HEK293 (cell line): ENCODE results near the gene MLXIPL.

Experiments used
- CTCF ChIA-PET: fragments of 350-600 bp; formaldehyde crosslinking; extraction: SDS; loops from one replicate; lab custom pipeline; 2021; ENCODE audit warnings: antibody characterized with exemption; lab: Yijun Ruan, JAX
- POLR2A ChIA-PET: fragments of 300-600 bp; formaldehyde crosslinking; extraction: SDS; loops from one replicate; lab custom pipeline; 2020; ENCODE audit warnings: antibody characterized with exemption, inconsistent platforms; lab: Yijun Ruan, JAX
- H3K27ac ChIP-seq: fragments of 200-500 bp; sonication (Bioruptor generic); 2 replicates; pipeline ENCODE4 v1.5.1; 2014; ENCODE audit warnings: low read depth, low read length, control low read depth, inconsistent platforms; ENCODE audit errors: extremely low read depth
- H3K36me3 ChIP-seq, 2 experiments: fragments of 200-500 bp in 1 of 2; sonication (Bioruptor generic) in 1 of 2; 1 replicate in 1 of 2; 2 replicates in 1 of 2; pipeline ENCODE4 v1.5.1; 2014 to 2017; ENCODE audit warnings: inconsistent platforms in 2 of 2, low read length in 2 of 2; ENCODE audit not compliant: control insufficient read depth in 2 of 2, insufficient read depth in 1 of 2
- H3K4me1 ChIP-seq: fragments of 200-500 bp; sonication (Bioruptor generic); 2 replicates; pipeline ENCODE4 v1.5.1; 2014; ENCODE audit warnings: mild to moderate bottlenecking, low read length, inconsistent platforms; ENCODE audit not compliant: control insufficient read depth, insufficient read depth
- H3K4me3 ChIP-seq: 2 replicates; pipeline ENCODE4 v1.5.1; 2011; ENCODE audit warnings: low read depth, mild to moderate bottlenecking, control low read depth, low read length, moderate library complexity
- H3K9me3 ChIP-seq: fragments of 200-500 bp; sonication (Bioruptor generic); 2 replicates; pipeline ENCODE4 v1.5.1; 2014; ENCODE audit warnings: low read depth, low read length, inconsistent platforms; ENCODE audit not compliant: control insufficient read depth, insufficient read depth
- BCL11A ChIP-seq: fragments of 450-650 bp; formaldehyde crosslinking; IDR thresholded peaks from 2 replicates; pipeline ENCODE4 v1.5.1; 2016; ENCODE audit warnings: low read depth, missing biosample characterization, missing genetic modification characterization
- EGR2 ChIP-seq: fragments of 450-650 bp; formaldehyde crosslinking; IDR thresholded peaks from 2 replicates; pipeline ENCODE4 v1.5.1; 2016; ENCODE audit warnings: low read depth, missing biosample characterization, missing genetic modification characterization
- SCRT2 ChIP-seq: fragments of 450-650 bp; formaldehyde crosslinking; IDR thresholded peaks from 2 replicates; pipeline ENCODE4 v1.5.1; 2016; ENCODE audit warnings: missing biosample characterization, missing genetic modification characterization
- YY2 ChIP-seq: fragments of 450-650 bp; formaldehyde crosslinking; IDR thresholded peaks from 2 replicates; pipeline ENCODE4 v1.5.1; 2016; ENCODE audit warnings: missing biosample characterization, missing genetic modification characterization
- ZFHX2 ChIP-seq: fragments of 450-650 bp; formaldehyde crosslinking; conservative IDR thresholded peaks from 2 replicates; pipeline ENCODE4 v1.5.1; 2016; ENCODE audit warnings: missing biosample characterization, missing genetic modification characterization
- ZNF121 ChIP-seq: fragments of 450-650 bp; formaldehyde crosslinking; IDR thresholded peaks from 2 replicates; pipeline ENCODE4 v1.5.1; 2016; ENCODE audit warnings: missing biosample characterization, missing genetic modification characterization
- ZNF16 ChIP-seq: fragments of 450-650 bp; formaldehyde crosslinking; IDR thresholded peaks from 2 replicates; pipeline ENCODE4 v1.5.1; 2016; ENCODE audit warnings: low read depth, missing biosample characterization, missing genetic modification characterization
- ZNF335 ChIP-seq: fragments of 450-650 bp; formaldehyde crosslinking; conservative IDR thresholded peaks from 2 replicates; pipeline ENCODE4 v1.5.1; 2016; ENCODE audit warnings: missing biosample characterization, missing genetic modification characterization
- ZNF514 ChIP-seq: fragments of 450-650 bp; formaldehyde crosslinking; IDR thresholded peaks from 2 replicates; pipeline ENCODE4 v1.5.1; 2016; ENCODE audit warnings: missing biosample characterization, missing genetic modification characterization
- ZNF529 ChIP-seq: fragments of 450-650 bp; formaldehyde crosslinking; IDR thresholded peaks from 2 replicates; pipeline ENCODE4 v1.5.1; 2017; ENCODE audit warnings: missing genetic modification characterization, missing biosample characterization; ENCODE audit not compliant: insufficient replicate concordance
- ZNF626 ChIP-seq: fragments of 450-650 bp; sonication (Bioruptor Pico); formaldehyde crosslinking; IDR thresholded peaks from 2 replicates; pipeline ENCODE4 v1.5.1; 2018; ENCODE audit warnings: missing biosample characterization, missing genetic modification characterization, inconsistent platforms
- ZNF654 ChIP-seq: fragments of 450-650 bp; formaldehyde crosslinking; IDR thresholded peaks from 2 replicates; pipeline ENCODE4 v1.5.1; 2016; ENCODE audit warnings: low read depth, missing biosample characterization, missing genetic modification characterization
- TF ChIP-seq, protein P1 (sequence below): fragments of 450-650 bp; formaldehyde crosslinking; IDR thresholded peaks from 2 replicates; pipeline ENCODE4 v1.5.1; 2017; ENCODE audit warnings: missing biosample characterization, missing genetic modification characterization
- TF ChIP-seq, protein P2 (sequence below): fragments of 450-650 bp; formaldehyde crosslinking; IDR thresholded peaks from 2 replicates; pipeline ENCODE4 v1.5.1; 2016; ENCODE audit warnings: missing biosample characterization, missing genetic modification characterization, low read depth
- TF ChIP-seq, protein P3 (sequence below): fragments of 450-650 bp; formaldehyde crosslinking; IDR thresholded peaks from 2 replicates; pipeline ENCODE4 v1.5.1; 2017; ENCODE audit warnings: missing biosample characterization, missing genetic modification characterization
- TF ChIP-seq, protein P4 (sequence below): fragments of 450-650 bp; formaldehyde crosslinking; IDR thresholded peaks from 2 replicates; pipeline ENCODE4 v1.5.1; 2016; ENCODE audit warnings: missing biosample characterization, missing genetic modification characterization
- TF ChIP-seq, protein P5 (sequence below): fragments of 450-650 bp; formaldehyde crosslinking; IDR thresholded peaks from 2 replicates; pipeline ENCODE4 v1.5.1; 2016; ENCODE audit warnings: missing biosample characterization, missing genetic modification characterization, borderline replicate concordance

MLXIPL gene

DNA sequence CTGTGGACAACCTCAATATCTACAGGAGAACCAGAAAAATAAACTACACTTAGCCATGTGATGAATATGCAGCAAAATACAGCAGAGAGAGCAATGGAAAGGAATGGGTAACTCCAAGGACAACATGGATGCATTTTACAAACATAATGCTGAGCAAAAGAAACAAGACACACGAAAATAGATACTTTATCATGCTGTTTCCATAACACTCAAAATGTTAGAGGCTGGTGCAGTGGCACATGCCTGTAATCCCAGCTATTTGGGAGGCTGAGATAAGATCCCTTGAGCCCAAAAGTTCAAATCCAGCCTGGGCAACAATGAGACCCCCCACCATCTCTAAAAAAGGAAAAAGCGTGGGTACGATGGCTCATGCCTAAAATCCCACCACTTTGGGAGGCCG, 75.1 kb downstream of the MLXIPL start (continued):
- TF ChIP-seq ZNF514 (tag by site-specific recombination) (no peak), ZNF654 (tag by site-specific recombination) (no peak), ZNF529 (tag by site-specific recombination) (no peak), ZNF335 (tag by site-specific recombination) (no peak), EGR2 (no peak), ZNF626 (tag by site-specific recombination) (no peak)
- TF ChIP-seq, protein P1, sequence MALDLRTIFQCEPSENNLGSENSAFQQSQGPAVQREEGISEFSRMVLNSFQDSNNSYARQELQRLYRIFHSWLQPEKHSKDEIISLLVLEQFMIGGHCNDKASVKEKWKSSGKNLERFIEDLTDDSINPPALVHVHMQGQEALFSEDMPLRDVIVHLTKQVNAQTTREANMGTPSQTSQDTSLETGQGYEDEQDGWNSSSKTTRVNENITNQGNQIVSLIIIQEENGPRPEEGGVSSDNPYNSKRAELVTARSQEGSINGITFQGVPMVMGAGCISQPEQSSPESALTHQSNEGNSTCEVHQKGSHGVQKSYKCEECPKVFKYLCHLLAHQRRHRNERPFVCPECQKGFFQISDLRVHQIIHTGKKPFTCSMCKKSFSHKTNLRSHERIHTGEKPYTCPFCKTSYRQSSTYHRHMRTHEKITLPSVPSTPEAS (tag by site-specific recombination): no peak
- TF ChIP-seq, protein P2, sequence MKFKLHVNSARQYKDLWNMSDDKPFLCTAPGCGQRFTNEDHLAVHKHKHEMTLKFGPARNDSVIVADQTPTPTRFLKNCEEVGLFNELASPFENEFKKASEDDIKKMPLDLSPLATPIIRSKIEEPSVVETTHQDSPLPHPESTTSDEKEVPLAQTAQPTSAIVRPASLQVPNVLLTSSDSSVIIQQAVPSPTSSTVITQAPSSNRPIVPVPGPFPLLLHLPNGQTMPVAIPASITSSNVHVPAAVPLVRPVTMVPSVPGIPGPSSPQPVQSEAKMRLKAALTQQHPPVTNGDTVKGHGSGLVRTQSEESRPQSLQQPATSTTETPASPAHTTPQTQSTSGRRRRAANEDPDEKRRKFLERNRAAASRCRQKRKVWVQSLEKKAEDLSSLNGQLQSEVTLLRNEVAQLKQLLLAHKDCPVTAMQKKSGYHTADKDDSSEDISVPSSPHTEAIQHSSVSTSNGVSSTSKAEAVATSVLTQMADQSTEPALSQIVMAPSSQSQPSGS (tag by site-specific recombination): no peak

DNA sequence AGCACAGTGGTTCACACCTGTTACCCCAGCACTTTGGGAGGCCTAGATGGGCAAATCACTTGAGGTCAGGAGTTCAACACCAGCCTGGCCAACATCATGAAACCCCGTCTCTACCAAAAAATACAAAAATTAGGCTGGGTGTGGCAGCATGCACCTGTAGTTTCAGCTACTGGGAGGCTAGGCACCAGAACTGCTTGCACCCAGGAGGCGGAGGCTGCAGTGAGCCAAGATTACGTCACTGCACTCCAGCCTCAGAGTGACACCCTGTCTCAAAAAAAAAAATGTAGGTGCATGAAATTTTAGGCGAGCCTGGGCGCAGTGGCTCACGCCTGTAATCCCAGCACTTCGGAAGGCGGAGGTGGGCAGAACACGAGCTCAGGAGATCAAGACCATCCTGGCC, 76.5 kb downstream of the MLXIPL start:
- CTCF ChIA-PET: interaction anchor here (2.0 kb wide), 1 partner anchor 59 kb away, joined by 6 read pairs; no protein-coding TSS in a partner anchor
- H3K4me1 ChIP-seq: no peaks in the 10 kb centered on the region

DNA sequence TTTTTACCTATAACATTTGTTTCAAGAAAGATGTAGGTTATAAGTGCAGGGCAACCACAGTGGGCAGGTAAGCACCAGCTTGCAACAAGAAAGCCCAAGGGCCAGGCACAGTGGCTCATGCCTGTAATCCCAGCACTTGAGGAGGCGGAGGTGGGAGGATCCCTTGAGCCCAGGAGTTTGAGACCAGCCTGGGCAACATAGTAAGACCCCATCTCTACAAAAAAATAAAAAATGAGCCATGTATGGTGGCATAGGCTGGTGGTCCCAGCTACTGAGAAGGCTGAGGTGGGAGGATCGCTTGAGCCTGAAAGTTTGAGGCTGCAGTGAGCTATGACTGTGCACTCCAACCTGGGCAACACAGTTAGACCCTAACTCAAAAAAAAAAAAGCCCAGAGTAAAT, 79.6 kb downstream of the MLXIPL start:
- H3K4me1 ChIP-seq: no peaks in the 10 kb centered on the region
- H3K27ac ChIP-seq: no peak overlapping the region
- no peak overlapping the region for H3K4me3 ChIP-seq
- CTCF ChIA-PET: interaction anchor here (0.6 to 0.7 kb wide), 3 partner anchors 22 to 477 kb away, joined by 3 to 4 read pairs (median 3); no protein-coding TSS in a partner anchor
- H3K9me3 ChIP-seq: no peaks in the 10 kb centered on the region
- no peak for TF ChIP-seq ZFHX2
- TF ChIP-seq, protein P3, sequence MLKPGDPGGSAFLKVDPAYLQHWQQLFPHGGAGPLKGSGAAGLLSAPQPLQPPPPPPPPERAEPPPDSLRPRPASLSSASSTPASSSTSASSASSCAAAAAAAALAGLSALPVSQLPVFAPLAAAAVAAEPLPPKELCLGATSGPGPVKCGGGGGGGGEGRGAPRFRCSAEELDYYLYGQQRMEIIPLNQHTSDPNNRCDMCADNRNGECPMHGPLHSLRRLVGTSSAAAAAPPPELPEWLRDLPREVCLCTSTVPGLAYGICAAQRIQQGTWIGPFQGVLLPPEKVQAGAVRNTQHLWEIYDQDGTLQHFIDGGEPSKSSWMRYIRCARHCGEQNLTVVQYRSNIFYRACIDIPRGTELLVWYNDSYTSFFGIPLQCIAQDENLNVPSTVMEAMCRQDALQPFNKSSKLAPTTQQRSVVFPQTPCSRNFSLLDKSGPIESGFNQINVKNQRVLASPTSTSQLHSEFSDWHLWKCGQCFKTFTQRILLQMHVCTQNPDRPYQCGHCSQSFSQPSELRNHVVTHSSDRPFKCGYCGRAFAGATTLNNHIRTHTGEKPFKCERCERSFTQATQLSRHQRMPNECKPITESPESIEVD: no peak
- TF ChIP-seq, protein P4, sequence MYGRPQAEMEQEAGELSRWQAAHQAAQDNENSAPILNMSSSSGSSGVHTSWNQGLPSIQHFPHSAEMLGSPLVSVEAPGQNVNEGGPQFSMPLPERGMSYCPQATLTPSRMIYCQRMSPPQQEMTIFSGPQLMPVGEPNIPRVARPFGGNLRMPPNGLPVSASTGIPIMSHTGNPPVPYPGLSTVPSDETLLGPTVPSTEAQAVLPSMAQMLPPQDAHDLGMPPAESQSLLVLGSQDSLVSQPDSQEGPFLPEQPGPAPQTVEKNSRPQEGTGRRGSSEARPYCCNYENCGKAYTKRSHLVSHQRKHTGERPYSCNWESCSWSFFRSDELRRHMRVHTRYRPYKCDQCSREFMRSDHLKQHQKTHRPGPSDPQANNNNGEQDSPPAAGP: no peak
- TF ChIP-seq, protein P5, sequence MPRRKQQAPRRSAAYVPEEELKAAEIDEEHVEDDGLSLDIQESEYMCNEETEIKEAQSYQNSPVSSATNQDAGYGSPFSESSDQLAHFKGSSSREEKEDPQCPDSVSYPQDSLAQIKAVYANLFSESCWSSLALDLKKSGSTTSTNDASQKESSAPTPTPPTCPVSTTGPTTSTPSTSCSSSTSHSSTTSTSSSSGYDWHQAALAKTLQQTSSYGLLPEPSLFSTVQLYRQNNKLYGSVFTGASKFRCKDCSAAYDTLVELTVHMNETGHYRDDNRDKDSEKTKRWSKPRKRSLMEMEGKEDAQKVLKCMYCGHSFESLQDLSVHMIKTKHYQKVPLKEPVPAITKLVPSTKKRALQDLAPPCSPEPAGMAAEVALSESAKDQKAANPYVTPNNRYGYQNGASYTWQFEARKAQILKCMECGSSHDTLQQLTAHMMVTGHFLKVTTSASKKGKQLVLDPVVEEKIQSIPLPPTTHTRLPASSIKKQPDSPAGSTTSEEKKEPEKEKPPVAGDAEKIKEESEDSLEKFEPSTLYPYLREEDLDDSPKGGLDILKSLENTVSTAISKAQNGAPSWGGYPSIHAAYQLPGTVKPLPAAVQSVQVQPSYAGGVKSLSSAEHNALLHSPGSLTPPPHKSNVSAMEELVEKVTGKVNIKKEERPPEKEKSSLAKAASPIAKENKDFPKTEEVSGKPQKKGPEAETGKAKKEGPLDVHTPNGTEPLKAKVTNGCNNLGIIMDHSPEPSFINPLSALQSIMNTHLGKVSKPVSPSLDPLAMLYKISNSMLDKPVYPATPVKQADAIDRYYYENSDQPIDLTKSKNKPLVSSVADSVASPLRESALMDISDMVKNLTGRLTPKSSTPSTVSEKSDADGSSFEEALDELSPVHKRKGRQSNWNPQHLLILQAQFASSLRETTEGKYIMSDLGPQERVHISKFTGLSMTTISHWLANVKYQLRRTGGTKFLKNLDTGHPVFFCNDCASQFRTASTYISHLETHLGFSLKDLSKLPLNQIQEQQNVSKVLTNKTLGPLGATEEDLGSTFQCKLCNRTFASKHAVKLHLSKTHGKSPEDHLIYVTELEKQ: no peak
- TF ChIP-seq ZNF16 (tag by site-specific recombination): no peak
- no peak for TF ChIP-seq YY2 (tag by site-specific recombination)
- peak; percentile 98 for TF ChIP-seq ZNF121 (tag by site-specific recombination)
- peaks cover 11 to 37% of the 10 kb centered on the region in 2 experiments for H3K36me3 ChIP-seq
- POLR2A ChIA-PET: no interaction called here

More for the DNA sequence above, 76.5 kb downstream of the MLXIPL start:
- 0 out of 2 replicates have a peak, but pooled peaks have one; percentile 24 for TF ChIP-seq SCRT2 (tag by site-specific recombination)
- no peak for TF ChIP-seq BCL11A (tag by site-specific recombination)
- POLR2A ChIA-PET: interaction anchor here (1.3 kb wide), 1 partner anchor 25 kb away, joined by 8 read pairs; the partner anchor contains the start of gene BAZ1B
- Histone ChIP-seq H3K27ac (no peak overlapping the region), H3K36me3 (peaks cover 22 to 32% of the 10 kb centered on the region in 2 experiments; a peak in 2 of 3 replicates), H3K9me3 (no peaks in the 10 kb centered on the region), H3K4me3 (no peak overlapping the region)
